GM23338 (cell line): Measurements from ENCODE around the gene RRP8. TPM values are rescaled to one million over a fixed set of nuclear protein-coding genes. Genes with fewer than 3 reads are reported as not detected.

ENCODE experiments used
- ATAC-seq: fragments of 200-7000 bp; cut with Tn5 transposase; 3 replicates; pipeline ENCODE4 v1.9.1; 2020
- DNase-seq: peaks from one replicate; pipeline ENCODE4 v3.0.0-alpha.2; 2015; ENCODE audit warnings: low spot score
- H2AFZ ChIP-seq: fragments of 200-600 bp; sonication (generic); 2 replicates; pipeline ENCODE4 v1.8.0; 2016; ENCODE audit warnings: antibody characterized with exemption, mild to moderate bottlenecking, moderate library complexity
- H3F3A ChIP-seq: fragments of 200-600 bp; sonication (generic); replicated peaks from 2 replicates; pipeline ENCODE4 v1.8.0; 2017; ENCODE audit warnings: antibody characterized with exemption, mixed run types, low read depth
- H3K27ac ChIP-seq: fragments of 200-600 bp; sonication (generic); 2 replicates; pipeline ENCODE4 v1.6.1; 2016; ENCODE audit warnings: low read depth
- H3K27me3 ChIP-seq: fragments of 200-600 bp; sonication (generic); 2 replicates; pipeline ENCODE4 v1.8.0; 2016; ENCODE audit warnings: mild to moderate bottlenecking, mixed run types, moderate library complexity; ENCODE audit not compliant: insufficient read depth
- H3K36me3 ChIP-seq: fragments of 200-600 bp; sonication (generic); 2 replicates; pipeline ENCODE4 v1.8.0; 2016; ENCODE audit warnings: mild to moderate bottlenecking; ENCODE audit not compliant: insufficient read depth
- H3K4me1 ChIP-seq: fragments of 200-600 bp; sonication (generic); 2 replicates; pipeline ENCODE4 v1.8.0; 2016; ENCODE audit warnings: mild to moderate bottlenecking, moderate library complexity; ENCODE audit not compliant: insufficient read depth
- H3K4me2 ChIP-seq: fragments of 200-600 bp; sonication (generic); 2 replicates; pipeline ENCODE4 v1.7.1; 2017; ENCODE audit warnings: mixed run types
- H3K4me3 ChIP-seq: fragments of 200-600 bp; sonication (generic); 2 replicates; pipeline ENCODE4 v1.6.1; 2016; ENCODE audit warnings: mixed run types
- H3K79me2 ChIP-seq: fragments of 200-600 bp; sonication (generic); replicated peaks from 2 replicates; pipeline ENCODE4 v1.8.0; 2017; ENCODE audit warnings: mild to moderate bottlenecking; ENCODE audit not compliant: insufficient read depth
- H3K9me2 ChIP-seq: fragments of 200-600 bp; sonication (generic); 2 replicates; pipeline ENCODE4 v1.8.0; 2017; ENCODE audit not compliant: insufficient read depth
- H4K20me1 ChIP-seq: fragments of 200-600 bp; sonication (generic); replicated peaks from 2 replicates; pipeline ENCODE4 v1.8.0; 2017; ENCODE audit warnings: mild to moderate bottlenecking; ENCODE audit not compliant: insufficient read depth
- H3K27ac Mint-ChIP-seq: 2 replicates; pipeline ENCODE4 v1.8.0; 2020; ENCODE audit warnings: inconsistent platforms, mild to moderate bottlenecking, moderate library complexity, mixed read lengths
- H3K27me3 Mint-ChIP-seq: 3 replicates; pipeline ENCODE4 v1.8.0; 2022; ENCODE audit warnings: low read depth, mild to moderate bottlenecking, moderate library complexity, mixed read lengths, inconsistent platforms; ENCODE audit not compliant: insufficient read depth, poor library complexity
- H3K36me3 Mint-ChIP-seq: 3 replicates; pipeline ENCODE4 v1.8.0; 2021; ENCODE audit warnings: low read depth, mild to moderate bottlenecking, inconsistent platforms, moderate library complexity, mixed read lengths
- H3K4me1 Mint-ChIP-seq: 3 replicates; pipeline ENCODE4 v1.8.0; 2020; ENCODE audit warnings: mild to moderate bottlenecking, inconsistent platforms, mixed read lengths
- H3K4me3 Mint-ChIP-seq: 3 replicates; pipeline ENCODE4 v1.8.0; 2021; ENCODE audit warnings: moderate library complexity, mild to moderate bottlenecking, inconsistent platforms, mixed read lengths
- H3K9me3 Mint-ChIP-seq: 3 replicates; pipeline ENCODE4 v1.8.0; 2020; ENCODE audit warnings: moderate library complexity, mild to moderate bottlenecking, inconsistent platforms, mixed read lengths
- CREB1 ChIP-seq: fragments of 250-450 bp; sonication (Bioruptor Pico); IDR thresholded peaks from 2 replicates; pipeline ENCODE4 v1.5.0; 2020; ENCODE audit warnings: low read depth, mild to moderate bottlenecking, moderate library complexity
- ETS1 ChIP-seq: IDR thresholded peaks from 2 replicates; pipeline ENCODE4 v1.6.1; 2016; ENCODE audit warnings: antibody characterized with exemption
- NANOG ChIP-seq: IDR thresholded peaks from 2 replicates; pipeline ENCODE4 v1.6.1; 2016; ENCODE audit warnings: antibody characterized with exemption, borderline replicate concordance
- STAT1 ChIP-seq: IDR thresholded peaks from one replicate; pipeline ENCODE4 v1.6.1; 2016; ENCODE audit warnings: antibody characterized with exemption; ENCODE audit not compliant: unreplicated experiment
- ZNF114 ChIP-seq: fragments of 250-450 bp; sonication (Bioruptor Pico); IDR thresholded peaks from 2 replicates; pipeline ENCODE4 v1.5.0; 2020; ENCODE audit warnings: mild to moderate bottlenecking, moderate library complexity
- ZNF331 ChIP-seq: fragments of 250-450 bp; sonication (Bioruptor Pico); IDR thresholded peaks from 2 replicates; pipeline ENCODE4 v1.5.0; 2020; ENCODE audit warnings: low read depth, mild to moderate bottlenecking, moderate library complexity
- ZNF462 ChIP-seq: fragments of 250-450 bp; sonication (Bioruptor Pico); IDR thresholded peaks from 2 replicates; pipeline ENCODE4 v1.5.0; 2020; ENCODE audit warnings: mild to moderate bottlenecking, moderate library complexity
- polyA plus RNA-seq: library from polyadenylated mRNA; unstranded; fragments of >200 nt; fragmentation: Nextera tagmentation; extraction: Ambion mirVana; gene quantifications from 2 replicates; pipeline ENCODE4 v1.2.1, GENCODE V29; 2016
- total RNA-seq: library from RNA; depleted of rRNA; stranded (reverse); fragments of >200 nt; shearing (Covaris generic); gene quantifications from 2 replicates; pipeline ENCODE4 v1.2.3, GENCODE V29; 2014
- TF ChIP-seq, protein P1 (sequence below), 2 experiments: fragments of 200-600 bp in 1 of 2; sonication (generic) in 1 of 2; conservative IDR thresholded peaks; 2 replicates each; pipeline versions ENCODE4 v1.5.1 to v1.6.1; 2016 to 2017; ENCODE audit warnings: antibody characterized with exemption in 2 of 2, low read depth in 2 of 2, mild to moderate bottlenecking in 2 of 2, moderate library complexity in 1 of 2

RRP8 gene
- total and polyA plus RNA-seq, 2 experiments from 2014 or later, result 7.4 to 13.7 TPM

DNA sequence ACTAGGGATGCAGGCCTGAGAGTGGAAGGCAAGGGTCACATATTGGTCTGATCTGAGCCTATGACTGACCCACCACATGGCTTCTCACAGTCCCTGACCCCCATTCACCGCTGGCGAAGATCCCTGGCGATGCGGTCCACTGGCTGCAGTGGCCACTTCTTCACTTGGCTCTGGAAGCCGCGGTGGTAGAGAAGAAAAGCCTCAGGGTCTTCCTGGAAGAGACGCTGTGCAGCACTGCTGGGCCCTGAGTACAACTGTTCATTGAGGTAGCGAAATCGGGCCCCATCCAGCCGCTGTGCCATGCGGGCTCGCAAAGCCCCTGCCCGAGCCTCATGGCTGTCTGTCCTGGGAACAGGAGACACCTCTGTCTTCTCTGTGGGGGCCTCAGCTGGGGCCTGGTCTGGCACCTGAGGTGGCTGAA lies 2.4 kb downstream of the RRP8 start:
- H3K27me3 ChIP-seq, result no peaks in the 10 kb centered on the region
- ATAC-seq, result no peak
- H3K4me2 ChIP-seq, result no peak overlapping the region
- no peak overlapping the region for H3K27ac ChIP-seq
- peaks cover 39% of the 10 kb centered on the region for H3K79me2 ChIP-seq
- peaks cover 6% of the 10 kb centered on the region; the same call in 1 of the 2 replicates for H3K36me3 ChIP-seq
- H2AFZ ChIP-seq, result no peak overlapping the region
- peaks cover 6% of the 10 kb centered on the region; the same call in 1 of the 2 replicates for H3F3A ChIP-seq
- peaks cover 9% of the 10 kb centered on the region for H3K4me1 ChIP-seq
- no peaks in the 10 kb centered on the region for H3K27me3 Mint-ChIP-seq
- no peaks in the 10 kb centered on the region; the same call in 1 of the 2 replicates for H4K20me1 ChIP-seq
- peaks cover 7% of the 10 kb centered on the region; the same call in 2 of the 3 replicates for H3K4me1 Mint-ChIP-seq
- no peak overlapping the region for H3K4me3 Mint-ChIP-seq
- H3K36me3 Mint-ChIP-seq, result peaks cover 19% of the 10 kb centered on the region
- no peak for TF ChIP-seq ZNF462 (CRISPR knock-in tag)
- TF ChIP-seq, protein P1, sequence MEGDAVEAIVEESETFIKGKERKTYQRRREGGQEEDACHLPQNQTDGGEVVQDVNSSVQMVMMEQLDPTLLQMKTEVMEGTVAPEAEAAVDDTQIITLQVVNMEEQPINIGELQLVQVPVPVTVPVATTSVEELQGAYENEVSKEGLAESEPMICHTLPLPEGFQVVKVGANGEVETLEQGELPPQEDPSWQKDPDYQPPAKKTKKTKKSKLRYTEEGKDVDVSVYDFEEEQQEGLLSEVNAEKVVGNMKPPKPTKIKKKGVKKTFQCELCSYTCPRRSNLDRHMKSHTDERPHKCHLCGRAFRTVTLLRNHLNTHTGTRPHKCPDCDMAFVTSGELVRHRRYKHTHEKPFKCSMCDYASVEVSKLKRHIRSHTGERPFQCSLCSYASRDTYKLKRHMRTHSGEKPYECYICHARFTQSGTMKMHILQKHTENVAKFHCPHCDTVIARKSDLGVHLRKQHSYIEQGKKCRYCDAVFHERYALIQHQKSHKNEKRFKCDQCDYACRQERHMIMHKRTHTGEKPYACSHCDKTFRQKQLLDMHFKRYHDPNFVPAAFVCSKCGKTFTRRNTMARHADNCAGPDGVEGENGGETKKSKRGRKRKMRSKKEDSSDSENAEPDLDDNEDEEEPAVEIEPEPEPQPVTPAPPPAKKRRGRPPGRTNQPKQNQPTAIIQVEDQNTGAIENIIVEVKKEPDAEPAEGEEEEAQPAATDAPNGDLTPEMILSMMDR (conservative IDR thresholded peaks at IDR 0.05; ENCODE audit: low read depth in 2 of 2), result no peak
- TF ChIP-seq STAT1, result no peak
- no peak for TF ChIP-seq ZNF331 (CRISPR knock-in tag)
- no peak for TF ChIP-seq NANOG
- no peak for TF ChIP-seq ZNF114 (CRISPR knock-in tag)
- no peak for TF ChIP-seq CREB1 (CRISPR knock-in tag)
- TF ChIP-seq ETS1, result no peak
- no peaks in the 10 kb centered on the region for H3K9me3 Mint-ChIP-seq
- H3K4me3 ChIP-seq, result no peak overlapping the region
- DNase-seq, result no peak
- no peaks in the 10 kb centered on the region for H3K9me2 ChIP-seq
- no peak overlapping the region for H3K27ac Mint-ChIP-seq
